SK-N-DZ (cell line): ENCODE data around the gene ALOXE3. TPM values are rescaled to one million over a fixed set of nuclear protein-coding genes. Genes with fewer than 3 reads are reported as not detected.
A peak's percentile ranks its signal among the peaks of the same experiment; 100 is the strongest.

Experiments
- DNase-seq: peaks from one replicate; pipeline ENCODE4 v3.0.0-alpha.2; 2015; ENCODE audit warnings: low spot score
- polyA plus RNA-seq, 2 experiments: library from polyadenylated mRNA; depleted of rRNA; stranded (reverse); fragments of >200 nt; gene quantifications; 2 replicates each; pipeline ENCODE4 v1.2.3, GENCODE V29; 2014

ALOXE3 gene
- not detected in 2 replicates for polyA plus RNA-seq (2014; cell fraction: cytosol; rRNA removed)
- polyA plus RNA-seq (2014; cell fraction: nucleus; rRNA removed): not detected in 2 replicates

- peak; percentile 56 for DNase-seq
These were observed at the start of gene ALOXE3 for GRCh38 chr17:8117980-8118768. ALOXE3 (minus strand) TSS chr17:8118514; CDS start chr17:8117990, 524 bp downstream.

DNA sequence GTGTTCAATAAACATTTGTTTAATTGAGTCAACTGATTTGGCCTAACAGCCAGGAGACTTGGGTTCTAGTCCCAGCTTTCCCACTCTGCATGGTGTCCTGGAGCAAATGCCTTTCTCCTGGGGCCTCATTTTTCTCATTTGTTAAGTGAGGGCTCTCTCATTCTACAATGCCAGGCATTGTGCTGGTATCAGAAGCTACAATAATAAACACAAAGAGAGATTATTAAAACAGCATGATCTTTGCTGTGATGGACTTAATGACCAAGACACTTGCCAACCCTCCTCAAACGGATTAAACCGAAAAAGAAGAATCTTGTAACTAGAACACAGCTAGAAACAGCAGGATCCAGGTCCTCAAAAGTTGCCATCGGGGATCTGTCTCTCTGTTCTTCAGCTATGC is 49.2 kb upstream of the ALOXE3 start:
- no peak for DNase-seq

DNA sequence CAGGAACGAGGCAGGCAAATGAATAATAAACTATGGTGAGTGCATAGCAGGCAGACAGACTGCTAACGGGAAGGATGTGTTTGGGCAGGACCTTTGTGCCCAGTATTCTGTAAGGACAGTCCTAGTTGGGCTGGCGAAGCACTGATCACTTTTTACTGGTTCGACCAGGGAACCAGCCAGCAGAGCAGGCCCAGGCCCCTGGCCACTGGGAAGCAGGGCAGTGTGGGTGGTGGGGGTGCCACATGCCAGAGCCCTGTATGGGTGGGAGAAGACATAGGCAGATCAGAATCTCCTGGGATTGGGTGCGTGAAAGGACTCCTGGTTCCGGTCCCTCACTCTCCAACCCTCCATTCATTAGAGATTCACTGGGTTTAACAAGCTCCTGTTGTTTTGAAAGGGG is 48.4 kb upstream of the ALOXE3 start:
- no peak for DNase-seq

DNA sequence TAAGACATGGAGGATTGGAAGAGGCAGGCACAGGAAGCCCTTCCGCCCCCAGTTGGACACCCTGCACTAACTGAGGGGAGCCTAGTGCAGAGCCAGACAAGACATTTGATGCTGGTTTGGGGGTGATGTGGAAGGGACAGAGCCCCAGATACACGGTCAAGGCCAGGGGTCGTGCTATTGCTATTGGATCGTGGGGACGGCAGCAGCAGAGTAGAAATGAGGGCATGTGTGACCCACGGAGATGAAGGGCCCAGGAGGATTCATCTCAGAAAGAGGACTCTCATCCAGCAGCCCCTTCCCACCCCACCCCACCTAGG is 46.5 kb upstream of the ALOXE3 start:
- no peak for DNase-seq

GRCh38 chr17:8163978-8164814 is 45.9 kb upstream of the ALOXE3 start:
- peak; percentile 54 for DNase-seq

GRCh38 chr17:8162997-8163977 is 45.0 kb upstream of the ALOXE3 start:
- DNase-seq: peak; percentile 58

GRCh38 chr17:8162233-8162996 is 44.1 kb upstream of the ALOXE3 start, which contains the start of gene VAMP2:
VAMP2 (minus strand) TSS chr17:8162948; CDS start chr17:8162879, 69 bp downstream.
- DNase-seq: peak; percentile 61

DNA sequence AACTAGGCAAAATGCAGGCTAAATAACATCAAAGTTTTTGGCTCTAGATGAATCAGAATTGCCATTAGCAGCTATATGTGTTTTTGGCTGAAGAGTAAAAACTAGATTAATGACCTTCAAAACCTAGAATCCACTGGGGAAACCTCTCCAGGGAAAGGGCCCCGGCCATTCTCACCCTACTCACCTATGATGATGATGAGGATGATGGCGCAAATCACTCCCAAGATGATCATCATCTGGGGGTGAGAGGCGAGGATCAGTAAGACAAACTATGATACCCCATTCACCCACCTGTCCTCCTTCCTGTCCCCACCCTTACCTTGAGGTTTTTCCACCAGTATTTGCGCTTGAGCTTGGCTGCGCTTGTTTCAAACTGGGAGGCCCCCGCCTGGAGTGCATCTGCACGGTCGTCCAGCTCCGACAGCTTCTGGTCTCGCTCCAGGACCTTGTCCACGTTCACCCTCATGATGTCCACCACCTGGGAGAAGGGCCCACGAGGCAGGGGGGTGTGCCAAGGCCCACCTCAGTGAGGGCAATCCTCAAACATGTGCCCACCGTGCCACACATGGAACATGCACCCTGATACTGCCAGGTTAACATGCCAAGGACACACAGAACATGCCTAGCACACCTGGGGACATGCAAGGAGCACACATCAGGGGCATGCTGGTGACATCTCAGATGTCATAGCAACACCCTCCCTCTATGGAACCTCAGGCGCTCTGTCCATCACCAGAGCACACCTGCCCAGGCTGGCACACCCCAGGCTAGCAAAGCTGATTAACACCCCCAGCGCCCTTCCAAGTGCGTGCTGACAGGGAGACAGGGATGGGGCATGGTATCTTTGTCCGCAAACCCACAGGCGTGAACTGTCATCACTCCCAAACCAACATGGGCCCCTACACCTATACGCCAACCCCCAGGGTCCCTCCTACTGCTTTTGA is 43.2 kb upstream of the ALOXE3 start:
- no peak for DNase-seq

DNA sequence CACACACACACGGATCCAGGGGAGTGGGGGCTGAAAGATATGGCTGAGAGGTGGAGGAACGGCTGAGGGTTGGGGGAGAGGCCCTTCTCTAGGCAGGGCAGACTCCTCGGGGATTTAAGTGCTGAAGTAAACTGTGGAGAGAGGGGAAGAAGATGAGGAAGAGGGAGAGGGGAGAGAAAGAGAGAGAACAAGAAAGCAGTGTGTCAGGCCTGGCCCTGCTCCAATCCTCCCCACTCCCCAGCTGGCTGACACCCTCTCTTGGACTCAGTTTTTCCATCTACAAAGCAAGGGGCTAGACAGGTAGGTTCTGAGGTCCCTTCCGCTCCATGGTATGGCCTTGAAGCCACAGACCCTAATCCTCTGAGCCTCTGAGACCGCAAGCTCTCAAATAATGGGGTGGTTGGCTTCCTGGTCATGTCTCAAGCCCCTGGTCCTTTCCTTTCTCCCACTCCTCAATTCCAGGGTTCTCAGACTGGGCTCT is 42.5 kb upstream of the ALOXE3 start:
- no peak for DNase-seq

GRCh38 chr17:8160224-8160577 is 41.9 kb upstream of the ALOXE3 start:
- no peak for DNase-seq

DNA sequence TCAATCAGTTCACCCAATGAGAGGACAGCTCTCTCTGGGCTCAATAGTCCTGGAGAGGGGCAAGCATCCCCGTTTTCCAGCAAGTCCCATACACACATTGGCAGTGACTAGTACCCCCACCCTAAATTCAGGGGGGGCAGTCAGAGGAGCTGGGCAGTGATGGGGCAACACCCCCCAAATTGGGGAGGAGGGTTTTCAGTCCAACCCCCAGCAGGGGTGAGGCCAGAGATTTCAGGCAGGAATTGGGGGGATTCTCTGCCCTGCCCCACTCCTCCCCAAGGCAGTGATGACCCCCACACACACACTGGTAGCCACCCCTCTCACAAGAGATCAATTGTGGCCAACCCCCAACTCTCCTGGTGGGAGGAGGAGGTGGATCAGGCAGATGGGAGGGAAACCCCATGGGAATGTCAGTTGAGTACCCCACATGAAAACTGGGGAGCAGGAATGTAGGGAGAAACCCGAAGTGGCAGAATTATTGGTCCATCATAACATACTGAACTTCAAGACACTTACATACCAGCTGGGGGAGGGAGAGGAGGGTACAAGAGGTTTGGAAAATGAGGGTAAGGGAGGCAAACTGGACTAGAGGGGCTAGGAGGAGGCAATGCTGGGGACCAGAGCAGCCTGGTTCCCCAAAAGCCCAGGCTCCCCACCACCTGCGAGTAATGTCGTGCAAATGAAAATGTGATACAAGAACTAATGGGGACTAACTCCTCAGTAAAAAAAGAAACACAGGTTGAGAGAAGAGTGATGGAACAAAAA is 41.3 kb upstream of the ALOXE3 start:
- no peak for DNase-seq

- DNase-seq: no peak
These were observed 40.7 kb upstream of the ALOXE3 start for GRCh38 chr17:8159032-8159400.

- DNase-seq: peak; percentile 88
These were observed 40.1 kb upstream of the ALOXE3 start for GRCh38 chr17:8158267-8159031.

DNA sequence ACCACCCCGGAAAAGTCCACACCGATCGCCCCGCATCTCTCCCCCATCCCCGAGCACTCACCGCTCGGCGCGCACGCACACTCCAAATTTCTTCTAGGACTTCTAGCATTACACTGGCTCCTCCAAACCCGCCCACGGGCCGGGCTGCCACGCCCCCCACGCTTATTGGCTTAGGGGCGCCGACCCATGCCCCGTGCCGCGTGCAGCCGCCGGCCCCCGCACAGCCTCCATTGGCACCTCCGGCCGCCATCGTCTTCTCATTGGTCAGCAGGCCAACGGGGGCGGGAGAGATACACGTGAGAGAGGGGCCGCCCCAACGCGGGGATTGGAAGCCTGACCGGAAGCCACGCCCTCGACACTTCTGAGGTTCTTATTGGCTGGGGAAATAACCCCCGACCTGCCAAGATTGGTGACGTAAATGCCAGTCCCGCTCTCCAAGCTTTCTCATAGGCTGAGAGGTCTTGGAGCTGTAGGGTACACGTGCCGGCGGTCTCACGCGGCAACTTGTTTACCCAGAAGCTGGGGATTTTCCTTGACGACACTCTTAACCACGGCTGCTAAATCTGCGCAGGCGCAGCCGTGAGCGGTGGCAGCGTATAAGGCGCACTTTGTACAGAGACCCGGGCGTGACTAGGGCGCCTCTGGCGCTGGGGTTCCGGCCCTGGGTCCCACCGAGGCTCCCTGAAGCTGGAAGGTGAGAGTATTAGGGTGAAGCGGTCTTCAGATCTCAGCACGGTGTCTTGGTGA is 38.1 kb upstream of the ALOXE3 start:
- peak; percentile 100 for DNase-seq

DNA sequence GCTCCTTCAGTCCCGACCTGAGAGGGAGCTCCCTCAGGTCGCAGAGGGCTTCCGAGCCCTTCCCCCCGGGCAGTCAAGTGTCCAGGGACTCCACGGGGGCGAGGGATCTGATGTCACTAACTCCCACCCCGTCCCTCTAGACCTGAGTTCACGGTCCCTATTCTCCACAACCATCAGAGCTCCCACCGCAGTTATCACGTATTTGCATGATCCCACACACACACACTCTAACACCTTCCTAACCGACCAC is 37.6 kb upstream of the ALOXE3 start:
- DNase-seq: no peak

GRCh38 chr17:8155231-8155995 is 37.1 kb upstream of the ALOXE3 start:
- DNase-seq: no peak
